K562 (cell line): ENCODE data around the gene OLFML2A. TPM values are rescaled to one million over a fixed set of nuclear protein-coding genes. Genes with fewer than 3 reads are reported as not detected.
A peak's percentile ranks its signal among the peaks of the same experiment; 100 is the strongest.

ENCODE experiments used
- FUS ChIP-seq: fragments of 200-400 bp; formaldehyde crosslinking; optimal IDR thresholded peaks from 2 replicates; pipeline ENCODE3; 2017; ENCODE audit warnings: low read depth, low read length
- HNRNPUL1 ChIP-seq: fragments of 200-400 bp; formaldehyde crosslinking; IDR thresholded peaks from 2 replicates; pipeline ENCODE4 v1.6.1; 2017; ENCODE audit warnings: low read length
- HSF4 ChIP-seq: fragments of 250-450 bp; sonication (Bioruptor Pico); IDR thresholded peaks from 2 replicates; pipeline ENCODE4 v2.1.2; 2022; ENCODE audit warnings: mild to moderate bottlenecking, moderate library complexity, borderline replicate concordance
- NFRKB ChIP-seq: fragments of 450-650 bp; IDR thresholded peaks from 2 replicates; pipeline ENCODE4 v1.6.1; 2016; ENCODE audit warnings: low read depth
- POLR2AphosphoS5 ChIP-seq: IDR thresholded peaks from 2 replicates; pipeline ENCODE4 v1.6.1; 2011; ENCODE audit warnings: mild to moderate bottlenecking, low read depth, low read length, moderate library complexity; ENCODE audit not compliant: control insufficient read depth, insufficient read depth
- SMARCC2 ChIP-seq: fragments of 450-650 bp; IDR thresholded peaks from 2 replicates; pipeline ENCODE4 v1.6.1; 2017; ENCODE audit warnings: antibody characterized with exemption, moderate library complexity, mild to moderate bottlenecking, low read depth
- SUPT5H ChIP-seq: fragments of 450-650 bp; IDR thresholded peaks from 2 replicates; pipeline ENCODE4 v1.6.1; 2016
- TEAD4 ChIP-seq, 2 experiments: sonication (generic) in 1 of 2; formaldehyde crosslinking in 1 of 2; IDR thresholded peaks; 2 replicates each; pipeline versions ENCODE4 v1.6.1 to v1.8.0; 2012 to 2022; ENCODE audit warnings: borderline replicate concordance in 1 of 2, inconsistent platforms in 1 of 2, low read length in 1 of 2, mild to moderate bottlenecking in 1 of 2, missing genetic modification reagents in 1 of 2
- ZC3H11A ChIP-seq: IDR thresholded peaks from 2 replicates; pipeline ENCODE4 v1.6.1; 2012; ENCODE audit warnings: low read depth, low read length, improper control_type of control experiment
- polyA plus RNA-seq, 8 experiments: library from polyadenylated mRNA; depleted of rRNA in 4 of 8; stranded (reverse) in 5 of 8; unstranded in 3 of 8; fragments of >200 nt; fragmentation: Nextera tagmentation in 2 of 8; fragmentation: Illumina TruSeq in 1 of 8; extraction: Ambion mirVana in 2 of 8; extraction: Trizol in 1 of 8; gene quantifications; 2 replicates each; pipeline versions ENCODE4 v1.2.1 to v1.2.3, GENCODE V29; 2011 to 2014; ENCODE audit warnings: inconsistent platforms in 1 of 8, missing spikeins in 1 of 8
- total RNA-seq, 7 experiments: library from RNA; depleted of rRNA in 6 of 7; stranded (reverse); fragments of >200 nt in 6 of 7; fragmentation: Illumina TruSeq in 2 of 7; extraction: Trizol in 2 of 7; gene quantifications; 2 replicates each; pipeline versions ENCODE4 v1.2.1 to v1.2.3, GENCODE V29; 2011 to 2021; ENCODE audit warnings: low replicate concordance in 1 of 7
- TF ChIP-seq, protein P1 (sequence below): fragments of 450-650 bp; IDR thresholded peaks from 2 replicates; pipeline ENCODE4 v1.6.1; 2016; ENCODE audit warnings: mild to moderate bottlenecking, moderate library complexity
- TF ChIP-seq, protein P2 (sequence below), 2 experiments: fragments of 450-650 bp; IDR thresholded peaks; 2 replicates each; pipeline ENCODE4 v1.6.1; 2016
- TF ChIP-seq, protein P3 (sequence below), 2 experiments: fragments of 450-650 bp in 1 of 2; sonication (generic) in 1 of 2; formaldehyde crosslinking; conservative IDR thresholded peaks; 2 replicates each; pipeline versions ENCODE4 v1.4.0 to v1.8.1; 2020 to 2022; ENCODE audit warnings: mild to moderate bottlenecking in 1 of 2, missing genetic modification reagents in 1 of 2
- TF ChIP-seq, protein P4 (sequence below): sonication (generic); formaldehyde crosslinking; IDR thresholded peaks from 2 replicates; pipeline ENCODE4 v1.4.0; 2020; ENCODE audit warnings: mild to moderate bottlenecking, missing genetic modification reagents

Gene OLFML2A
- total and polyA plus RNA-seq, 9 of the 15 experiments (the other 6 are each of a cell fraction or from before 2014, with no cell fraction given), result 0.16 TPM; not detected in 8

DNA sequence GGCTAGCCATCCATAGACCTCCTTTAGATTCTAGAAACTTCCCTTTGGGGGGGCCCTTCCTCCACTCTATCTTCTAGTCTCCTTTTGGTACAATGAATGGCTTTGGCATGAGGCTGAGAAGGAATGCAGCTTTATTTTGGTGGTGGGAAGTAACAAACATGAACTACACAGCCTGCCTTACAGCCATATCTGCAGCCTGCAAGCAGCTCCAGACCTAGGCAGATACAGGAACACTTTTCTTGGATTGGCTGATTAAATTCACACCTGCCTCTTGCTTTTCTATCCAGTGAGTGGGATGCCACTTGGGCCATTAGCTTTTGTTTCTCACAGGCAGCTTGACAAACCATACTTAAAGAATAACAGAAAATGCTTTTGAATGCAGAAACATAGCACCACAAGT lies 34.0 kb upstream of the OLFML2A start (continued):
- TF ChIP-seq, protein P1, sequence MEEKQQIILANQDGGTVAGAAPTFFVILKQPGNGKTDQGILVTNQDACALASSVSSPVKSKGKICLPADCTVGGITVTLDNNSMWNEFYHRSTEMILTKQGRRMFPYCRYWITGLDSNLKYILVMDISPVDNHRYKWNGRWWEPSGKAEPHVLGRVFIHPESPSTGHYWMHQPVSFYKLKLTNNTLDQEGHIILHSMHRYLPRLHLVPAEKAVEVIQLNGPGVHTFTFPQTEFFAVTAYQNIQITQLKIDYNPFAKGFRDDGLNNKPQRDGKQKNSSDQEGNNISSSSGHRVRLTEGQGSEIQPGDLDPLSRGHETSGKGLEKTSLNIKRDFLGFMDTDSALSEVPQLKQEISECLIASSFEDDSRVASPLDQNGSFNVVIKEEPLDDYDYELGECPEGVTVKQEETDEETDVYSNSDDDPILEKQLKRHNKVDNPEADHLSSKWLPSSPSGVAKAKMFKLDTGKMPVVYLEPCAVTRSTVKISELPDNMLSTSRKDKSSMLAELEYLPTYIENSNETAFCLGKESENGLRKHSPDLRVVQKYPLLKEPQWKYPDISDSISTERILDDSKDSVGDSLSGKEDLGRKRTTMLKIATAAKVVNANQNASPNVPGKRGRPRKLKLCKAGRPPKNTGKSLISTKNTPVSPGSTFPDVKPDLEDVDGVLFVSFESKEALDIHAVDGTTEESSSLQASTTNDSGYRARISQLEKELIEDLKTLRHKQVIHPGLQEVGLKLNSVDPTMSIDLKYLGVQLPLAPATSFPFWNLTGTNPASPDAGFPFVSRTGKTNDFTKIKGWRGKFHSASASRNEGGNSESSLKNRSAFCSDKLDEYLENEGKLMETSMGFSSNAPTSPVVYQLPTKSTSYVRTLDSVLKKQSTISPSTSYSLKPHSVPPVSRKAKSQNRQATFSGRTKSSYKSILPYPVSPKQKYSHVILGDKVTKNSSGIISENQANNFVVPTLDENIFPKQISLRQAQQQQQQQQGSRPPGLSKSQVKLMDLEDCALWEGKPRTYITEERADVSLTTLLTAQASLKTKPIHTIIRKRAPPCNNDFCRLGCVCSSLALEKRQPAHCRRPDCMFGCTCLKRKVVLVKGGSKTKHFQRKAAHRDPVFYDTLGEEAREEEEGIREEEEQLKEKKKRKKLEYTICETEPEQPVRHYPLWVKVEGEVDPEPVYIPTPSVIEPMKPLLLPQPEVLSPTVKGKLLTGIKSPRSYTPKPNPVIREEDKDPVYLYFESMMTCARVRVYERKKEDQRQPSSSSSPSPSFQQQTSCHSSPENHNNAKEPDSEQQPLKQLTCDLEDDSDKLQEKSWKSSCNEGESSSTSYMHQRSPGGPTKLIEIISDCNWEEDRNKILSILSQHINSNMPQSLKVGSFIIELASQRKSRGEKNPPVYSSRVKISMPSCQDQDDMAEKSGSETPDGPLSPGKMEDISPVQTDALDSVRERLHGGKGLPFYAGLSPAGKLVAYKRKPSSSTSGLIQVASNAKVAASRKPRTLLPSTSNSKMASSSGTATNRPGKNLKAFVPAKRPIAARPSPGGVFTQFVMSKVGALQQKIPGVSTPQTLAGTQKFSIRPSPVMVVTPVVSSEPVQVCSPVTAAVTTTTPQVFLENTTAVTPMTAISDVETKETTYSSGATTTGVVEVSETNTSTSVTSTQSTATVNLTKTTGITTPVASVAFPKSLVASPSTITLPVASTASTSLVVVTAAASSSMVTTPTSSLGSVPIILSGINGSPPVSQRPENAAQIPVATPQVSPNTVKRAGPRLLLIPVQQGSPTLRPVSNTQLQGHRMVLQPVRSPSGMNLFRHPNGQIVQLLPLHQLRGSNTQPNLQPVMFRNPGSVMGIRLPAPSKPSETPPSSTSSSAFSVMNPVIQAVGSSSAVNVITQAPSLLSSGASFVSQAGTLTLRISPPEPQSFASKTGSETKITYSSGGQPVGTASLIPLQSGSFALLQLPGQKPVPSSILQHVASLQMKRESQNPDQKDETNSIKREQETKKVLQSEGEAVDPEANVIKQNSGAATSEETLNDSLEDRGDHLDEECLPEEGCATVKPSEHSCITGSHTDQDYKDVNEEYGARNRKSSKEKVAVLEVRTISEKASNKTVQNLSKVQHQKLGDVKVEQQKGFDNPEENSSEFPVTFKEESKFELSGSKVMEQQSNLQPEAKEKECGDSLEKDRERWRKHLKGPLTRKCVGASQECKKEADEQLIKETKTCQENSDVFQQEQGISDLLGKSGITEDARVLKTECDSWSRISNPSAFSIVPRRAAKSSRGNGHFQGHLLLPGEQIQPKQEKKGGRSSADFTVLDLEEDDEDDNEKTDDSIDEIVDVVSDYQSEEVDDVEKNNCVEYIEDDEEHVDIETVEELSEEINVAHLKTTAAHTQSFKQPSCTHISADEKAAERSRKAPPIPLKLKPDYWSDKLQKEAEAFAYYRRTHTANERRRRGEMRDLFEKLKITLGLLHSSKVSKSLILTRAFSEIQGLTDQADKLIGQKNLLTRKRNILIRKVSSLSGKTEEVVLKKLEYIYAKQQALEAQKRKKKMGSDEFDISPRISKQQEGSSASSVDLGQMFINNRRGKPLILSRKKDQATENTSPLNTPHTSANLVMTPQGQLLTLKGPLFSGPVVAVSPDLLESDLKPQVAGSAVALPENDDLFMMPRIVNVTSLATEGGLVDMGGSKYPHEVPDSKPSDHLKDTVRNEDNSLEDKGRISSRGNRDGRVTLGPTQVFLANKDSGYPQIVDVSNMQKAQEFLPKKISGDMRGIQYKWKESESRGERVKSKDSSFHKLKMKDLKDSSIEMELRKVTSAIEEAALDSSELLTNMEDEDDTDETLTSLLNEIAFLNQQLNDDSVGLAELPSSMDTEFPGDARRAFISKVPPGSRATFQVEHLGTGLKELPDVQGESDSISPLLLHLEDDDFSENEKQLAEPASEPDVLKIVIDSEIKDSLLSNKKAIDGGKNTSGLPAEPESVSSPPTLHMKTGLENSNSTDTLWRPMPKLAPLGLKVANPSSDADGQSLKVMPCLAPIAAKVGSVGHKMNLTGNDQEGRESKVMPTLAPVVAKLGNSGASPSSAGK, result peak; percentile 26; the same call in 1 of the 2 replicates
- TF ChIP-seq FUS, result no peak
- no peak for TF ChIP-seq HNRNPUL1
- TF ChIP-seq, protein P2, sequence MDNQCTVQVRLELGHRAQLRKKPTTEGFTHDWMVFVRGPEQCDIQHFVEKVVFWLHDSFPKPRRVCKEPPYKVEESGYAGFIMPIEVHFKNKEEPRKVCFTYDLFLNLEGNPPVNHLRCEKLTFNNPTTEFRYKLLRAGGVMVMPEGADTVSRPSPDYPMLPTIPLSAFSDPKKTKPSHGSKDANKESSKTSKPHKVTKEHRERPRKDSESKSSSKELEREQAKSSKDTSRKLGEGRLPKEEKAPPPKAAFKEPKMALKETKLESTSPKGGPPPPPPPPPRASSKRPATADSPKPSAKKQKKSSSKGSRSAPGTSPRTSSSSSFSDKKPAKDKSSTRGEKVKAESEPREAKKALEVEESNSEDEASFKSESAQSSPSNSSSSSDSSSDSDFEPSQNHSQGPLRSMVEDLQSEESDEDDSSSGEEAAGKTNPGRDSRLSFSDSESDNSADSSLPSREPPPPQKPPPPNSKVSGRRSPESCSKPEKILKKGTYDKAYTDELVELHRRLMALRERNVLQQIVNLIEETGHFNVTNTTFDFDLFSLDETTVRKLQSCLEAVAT (IDR thresholded peaks at IDR 0.05), result no peak
- TF ChIP-seq, protein P3, sequence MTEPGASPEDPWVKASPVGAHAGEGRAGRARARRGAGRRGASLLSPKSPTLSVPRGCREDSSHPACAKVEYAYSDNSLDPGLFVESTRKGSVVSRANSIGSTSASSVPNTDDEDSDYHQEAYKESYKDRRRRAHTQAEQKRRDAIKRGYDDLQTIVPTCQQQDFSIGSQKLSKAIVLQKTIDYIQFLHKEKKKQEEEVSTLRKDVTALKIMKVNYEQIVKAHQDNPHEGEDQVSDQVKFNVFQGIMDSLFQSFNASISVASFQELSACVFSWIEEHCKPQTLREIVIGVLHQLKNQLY (CRISPR knock-in tag; conservative IDR thresholded peaks at IDR 0.05), result no peak
- TF ChIP-seq SUPT5H, result no peak
- TF ChIP-seq, protein P4, sequence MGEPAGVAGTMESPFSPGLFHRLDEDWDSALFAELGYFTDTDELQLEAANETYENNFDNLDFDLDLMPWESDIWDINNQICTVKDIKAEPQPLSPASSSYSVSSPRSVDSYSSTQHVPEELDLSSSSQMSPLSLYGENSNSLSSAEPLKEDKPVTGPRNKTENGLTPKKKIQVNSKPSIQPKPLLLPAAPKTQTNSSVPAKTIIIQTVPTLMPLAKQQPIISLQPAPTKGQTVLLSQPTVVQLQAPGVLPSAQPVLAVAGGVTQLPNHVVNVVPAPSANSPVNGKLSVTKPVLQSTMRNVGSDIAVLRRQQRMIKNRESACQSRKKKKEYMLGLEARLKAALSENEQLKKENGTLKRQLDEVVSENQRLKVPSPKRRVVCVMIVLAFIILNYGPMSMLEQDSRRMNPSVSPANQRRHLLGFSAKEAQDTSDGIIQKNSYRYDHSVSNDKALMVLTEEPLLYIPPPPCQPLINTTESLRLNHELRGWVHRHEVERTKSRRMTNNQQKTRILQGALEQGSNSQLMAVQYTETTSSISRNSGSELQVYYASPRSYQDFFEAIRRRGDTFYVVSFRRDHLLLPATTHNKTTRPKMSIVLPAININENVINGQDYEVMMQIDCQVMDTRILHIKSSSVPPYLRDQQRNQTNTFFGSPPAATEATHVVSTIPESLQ (CRISPR knock-in tag), result no peak
- no peak for TF ChIP-seq NFRKB
- no peak for TF ChIP-seq SMARCC2
- no peak for TF ChIP-seq ZC3H11A
- peak; percentile 56; the same call in 1 of the 2 replicates for TF ChIP-seq POLR2AphosphoS5
- peak; percentile 66 for TF ChIP-seq TEAD4 (IDR thresholded peaks at IDR 0.05; ENCODE audit: low read length)
- no peak for TF ChIP-seq TEAD4 (CRISPR knock-in tag; IDR thresholded peaks at IDR 0.05; ENCODE audit: borderline replicate concordance)
- TF ChIP-seq HSF4 (CRISPR knock-in tag), result no peak
